ENCODE data around the gene KIT.

KIT gene

GRCh38 chr4:54781756-54782155, 124.0 kb downstream of the KIT start:
- no peak for TF ChIP-seq CTCF (conservative IDR thresholded peaks at IDR 0.05; ENCODE audit: control insufficient read depth, insufficient read depth, low read depth, low read length)
- DNase-seq (ENCODE audit: low read depth) = no peak
- no peak overlapping the region for H3K4me3 ChIP-seq (ENCODE audit: control insufficient read depth, low read depth, low read length)

DNA sequence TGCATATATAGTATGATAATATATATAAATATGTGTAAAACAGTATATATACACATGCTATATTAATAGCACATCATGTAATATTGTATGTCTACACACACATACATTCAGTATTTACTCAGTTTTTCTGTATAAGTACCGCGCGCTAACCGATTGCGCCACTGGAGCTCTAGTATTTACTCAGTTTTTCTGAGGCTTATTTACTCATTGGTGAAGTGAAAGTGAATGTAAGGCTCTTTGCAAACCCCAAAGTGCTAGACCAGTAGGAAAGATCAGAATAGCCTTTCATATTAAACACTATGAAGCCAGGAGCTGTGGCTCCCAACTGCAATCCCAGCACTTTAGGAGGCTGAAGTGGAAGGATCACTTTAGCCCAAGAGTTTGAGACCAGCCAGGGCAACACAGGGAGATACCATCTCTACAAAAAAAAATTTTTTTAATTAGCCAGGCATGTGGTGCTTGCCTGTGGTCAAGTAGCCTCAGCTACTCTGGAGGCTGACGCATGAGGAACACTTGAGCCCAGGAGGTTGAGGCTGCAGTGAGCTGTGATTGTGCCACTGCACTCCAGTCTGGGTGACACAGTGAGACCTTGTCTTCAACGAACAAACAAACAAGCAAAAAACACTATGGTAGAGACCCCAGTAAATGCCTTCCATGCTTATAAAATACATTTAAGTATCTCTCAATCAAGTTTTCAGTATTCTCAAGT, 125.8 kb downstream of the KIT start:
- peak; percentile 6 for DNase-seq (ENCODE audit: low read depth)
- no peak for TF ChIP-seq CTCF (conservative IDR thresholded peaks at IDR 0.05; ENCODE audit: control insufficient read depth, insufficient read depth, low read depth, low read length)
- H3K4me3 ChIP-seq (ENCODE audit: control insufficient read depth, low read depth, low read length) = no peak overlapping the region

DNA sequence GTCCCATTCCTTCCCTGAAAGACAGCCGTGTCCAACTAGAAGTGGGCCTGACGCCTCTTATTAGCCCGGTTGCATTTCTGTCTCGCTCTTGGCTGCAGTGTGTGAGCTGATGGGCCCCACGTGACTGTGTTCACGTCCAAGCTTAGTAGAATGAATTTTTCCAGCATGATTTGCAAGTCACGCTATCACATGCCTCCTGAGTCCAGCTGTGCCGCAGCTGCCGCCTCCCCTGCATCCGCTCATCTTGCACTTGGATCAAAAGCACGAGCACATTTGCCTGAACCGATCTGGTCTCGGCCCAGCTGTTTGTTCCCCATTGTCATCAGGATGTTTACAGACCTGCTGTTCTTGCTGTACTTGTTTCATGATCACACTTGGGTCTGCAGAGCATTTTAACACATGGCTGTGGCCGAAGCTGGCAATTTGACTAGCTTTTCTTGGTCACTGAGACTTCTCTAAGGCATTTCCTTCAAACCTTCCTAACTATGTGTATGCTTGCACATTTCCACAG, 126.5 kb downstream of the KIT start:
- H3K4me3 ChIP-seq (ENCODE audit: control insufficient read depth, low read depth, low read length) = no peak overlapping the region
- peak; percentile 89 for DNase-seq (ENCODE audit: low read depth)
- TF ChIP-seq CTCF (conservative IDR thresholded peaks at IDR 0.05; ENCODE audit: control insufficient read depth, insufficient read depth, low read depth, low read length) = no peak
